T-cell (primary cell): Measurements from ENCODE around the gene PRPH2. TPM values are rescaled to one million over a fixed set of nuclear protein-coding genes. Genes with fewer than 3 reads are reported as not detected.
"Not testable (repeated sequence)": the region's sequence is repeated elsewhere in the genome, so short reads cannot be mapped to it uniquely, and the experiment has no call there.

ENCODE experiments used
- ATAC-seq, 4 experiments: fragments of 200-7000 bp in 3 of 4; fragments of 150-1000 bp in 1 of 4; cut with Tn5 transposase; replicated peaks in 1 of 4; 1 replicate in 3 of 4; 2 replicates in 1 of 4; pipeline ENCODE4 v1.10.0; 2021; ENCODE audit warnings: moderate library complexity in 3 of 4, mild to moderate bottlenecking in 2 of 4, moderate number of reproducible peaks in 1 of 4
- CTCF ChIA-PET, 2 donors: fragments of 300-600 bp; sonication (Branson Sonifier 250); formaldehyde crosslinking; loops; one replicate each; lab custom pipeline; 2022; ENCODE audit warnings: antibody characterized with exemption in 2 of 2; lab: Charles Lee
- POLR2A ChIA-PET, 2 donors: fragments of 300-600 bp; sonication (Branson Sonifier 250); formaldehyde crosslinking; loops; one replicate each; lab custom pipeline; 2022; ENCODE audit warnings: antibody characterized with exemption in 2 of 2; lab: Charles Lee
- DNase-seq, 35 experiments: peaks; one replicate each; pipeline versions ENCODE4 v3.0.0 to v3.0.0-alpha.2; 2013 to 2023
- H3K27ac ChIP-seq: one replicate; pipeline ENCODE4 v1.5.1; 2013; ENCODE audit warnings: low read length
- H3K27me3 ChIP-seq, 2 experiments: replicated peaks in 1 of 2; 1 replicate in 1 of 2; 2 replicates in 1 of 2; pipeline versions ENCODE4 v1.6.1 to v1.7.0; 2013; ENCODE audit warnings: low read length in 1 of 2, mixed read lengths in 1 of 2; ENCODE audit not compliant: control insufficient read depth in 2 of 2, insufficient read depth in 2 of 2; ENCODE audit errors: extremely low read depth in 1 of 2
- H3K36me3 ChIP-seq, 2 donors: 1 replicate in 1 of 2; 2 replicates in 1 of 2; pipeline versions ENCODE4 v1.6.1 to v1.7.0; 2013; ENCODE audit warnings: low read length in 1 of 2; ENCODE audit not compliant: control insufficient read depth in 2 of 2, insufficient read depth in 1 of 2; ENCODE audit errors: extremely low read depth in 1 of 2
- H3K4me1 ChIP-seq, 2 experiments: 1 replicate in 1 of 2; 2 replicates in 1 of 2; pipeline versions ENCODE4 v1.6.1 to v1.7.0; 2013; ENCODE audit warnings: low read length in 2 of 2, mixed read lengths in 1 of 2; ENCODE audit not compliant: insufficient read depth in 2 of 2, control insufficient read depth in 1 of 2; ENCODE audit errors: extremely low read depth in 1 of 2
- H3K4me3 ChIP-seq, 2 donors: 1 replicate in 1 of 2; 2 replicates in 1 of 2; pipeline versions ENCODE4 v1.5.1 to v1.7.0; 2013; ENCODE audit warnings: mild to moderate bottlenecking in 2 of 2, low read length in 1 of 2, moderate library complexity in 1 of 2; ENCODE audit not compliant: control insufficient read depth in 1 of 2; ENCODE audit errors: extremely low read depth in 1 of 2
- H3K9me3 ChIP-seq: 2 replicates; pipeline ENCODE4 v1.7.0; 2013
- H3K27ac Mint-ChIP-seq, 2 donors: one replicate each; pipeline ENCODE4 v1.8.0; 2020 to 2021; ENCODE audit warnings: mild to moderate bottlenecking in 2 of 2, mixed read lengths in 2 of 2
- H3K27me3 Mint-ChIP-seq, 2 donors: one replicate each; pipeline ENCODE4 v1.8.0; 2021 to 2022; ENCODE audit warnings: mixed read lengths in 2 of 2
- H3K36me3 Mint-ChIP-seq: one replicate; pipeline ENCODE4 v1.8.0; 2021; ENCODE audit warnings: mixed read lengths
- H3K4me1 Mint-ChIP-seq, 3 donors: one replicate each; pipeline ENCODE4 v1.8.0; 2020 to 2022; ENCODE audit warnings: mixed read lengths in 3 of 3, mild to moderate bottlenecking in 1 of 3
- H3K4me3 Mint-ChIP-seq, 3 donors: one replicate each; pipeline ENCODE4 v1.8.0; 2020 to 2022; ENCODE audit warnings: mild to moderate bottlenecking in 3 of 3, mixed read lengths in 3 of 3, moderate library complexity in 3 of 3
- H3K9me3 Mint-ChIP-seq, 3 donors: one replicate each; pipeline ENCODE4 v1.8.0; 2020 to 2022; ENCODE audit warnings: mixed read lengths in 3 of 3
- WGBS: methylation state at CpG from one replicate; pipeline ENCODE4 v1.1.5; 2013; ENCODE audit warnings: missing lambda C conversion rate; ENCODE audit not compliant: insufficient coverage; 5-methylcytosine and 5-hydroxymethylcytosine counted together
- total RNA-seq, 35 experiments: library from RNA in 6 of 35; stranded (reverse) in 6 of 35; fragments of 120-200 nt in 1 of 35; gene quantifications; one replicate each; pipeline versions ENCODE4 v1.2.1 to v1.2.4 and lab custom pipeline; 2013 to 2026

The PRPH2 gene
- total RNA-seq, 5 donors from 2014 or later (not counting 1 experiment from before 2014, with no cell fraction given), result 0.12 to 0.13 TPM; not detected in 3

GRCh38 chr6:42704251-42704936, 18.0 kb downstream of the PRPH2 start:
- WGBS, result 80% methylated on average over 13 of the region's 24 CpGs
- DNase-seq (no peak), ATAC-seq (no peak)
- Mint-ChIP-seq H3K27me3 (no peaks in the 10 kb centered on the region), H3K4me1 (no peaks in the 10 kb centered on the region), H3K4me3 (no peak overlapping the region), H3K9me3 (no peaks in the 10 kb centered on the region), H3K36me3 (no peaks in the 10 kb centered on the region), H3K27ac (no peak overlapping the region)
- POLR2A ChIA-PET, result interaction anchor here in 1 of 2 donors (0.6 kb wide), 1 partner anchor 210 kb away, joined by 5 read pairs; no protein-coding TSS in a partner anchor
- CTCF ChIA-PET, result no interaction called here
- Histone ChIP-seq H3K36me3 (no peaks in the 10 kb centered on the region), H3K4me1 (no peaks in the 10 kb centered on the region), H3K4me3 (no peak overlapping the region), H3K27me3 (peaks cover 0 to 6% of the 10 kb centered on the region in 2 experiments), H3K27ac (no peak overlapping the region), H3K9me3 (no peaks in the 10 kb centered on the region)

GRCh38 chr6:42702786-42703185, 19.6 kb downstream of the PRPH2 start:
- H3K9me3 ChIP-seq, POLR2A ChIA-PET, CTCF ChIA-PET, H3K27me3 Mint-ChIP-seq, H3K4me3 ChIP-seq, H3K4me3 Mint-ChIP-seq, H3K9me3 Mint-ChIP-seq, ATAC-seq, H3K36me3 ChIP-seq, H3K27ac Mint-ChIP-seq, DNase-seq, H3K4me1 ChIP-seq, H3K27ac ChIP-seq, H3K36me3 Mint-ChIP-seq, H3K27me3 ChIP-seq, H3K4me1 Mint-ChIP-seq: not testable (repeated sequence)
- no CpG with 5 or more reads among the region's 3 CpGs for WGBS

DNA sequence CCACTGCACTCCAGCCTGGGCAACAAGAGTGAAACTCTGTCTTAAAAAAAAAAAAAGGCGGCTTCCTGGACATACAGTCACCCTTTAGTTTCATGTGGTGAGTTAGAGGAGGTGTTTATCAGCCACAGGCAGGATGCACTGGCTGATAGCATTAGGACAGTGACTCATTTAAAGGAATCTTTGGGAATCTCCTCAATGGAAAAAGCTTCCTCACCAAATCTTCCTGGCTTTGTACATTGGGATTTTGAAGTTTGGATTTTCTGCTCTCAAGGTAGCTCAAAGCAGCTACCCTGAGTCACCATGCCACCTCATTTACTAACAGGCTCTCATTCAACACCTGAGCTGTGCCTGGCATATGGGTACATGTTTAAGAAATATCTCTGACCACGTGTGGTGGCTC, 20.2 kb downstream of the PRPH2 start:
- no peaks in the 10 kb centered on the region for H3K4me1 Mint-ChIP-seq
- Histone ChIP-seq H3K27ac (no peak overlapping the region), H3K4me1 (no peaks in the 10 kb centered on the region), H3K4me3 (no peak overlapping the region), H3K36me3 (no peaks in the 10 kb centered on the region), H3K27me3 (peaks cover 0 to 3% of the 10 kb centered on the region in 2 experiments), H3K9me3 (no peaks in the 10 kb centered on the region)
- WGBS, result no CpG with 5 or more reads among the region's 2 CpGs
- no peak for DNase-seq
- H3K4me3 Mint-ChIP-seq, result no peak overlapping the region
- H3K36me3 Mint-ChIP-seq, result no peaks in the 10 kb centered on the region
- H3K9me3 Mint-ChIP-seq, result no peaks in the 10 kb centered on the region
- no peak for ATAC-seq
- CTCF ChIA-PET, result no interaction called here
- no peaks in the 10 kb centered on the region for H3K27me3 Mint-ChIP-seq
- POLR2A ChIA-PET, result interaction anchor here (0.6 to 0.7 kb wide), 2 partner anchors 9 to 83 kb away, joined by 3 to 7 read pairs; no protein-coding TSS in a partner anchor
- no peak overlapping the region for H3K27ac Mint-ChIP-seq

DNA sequence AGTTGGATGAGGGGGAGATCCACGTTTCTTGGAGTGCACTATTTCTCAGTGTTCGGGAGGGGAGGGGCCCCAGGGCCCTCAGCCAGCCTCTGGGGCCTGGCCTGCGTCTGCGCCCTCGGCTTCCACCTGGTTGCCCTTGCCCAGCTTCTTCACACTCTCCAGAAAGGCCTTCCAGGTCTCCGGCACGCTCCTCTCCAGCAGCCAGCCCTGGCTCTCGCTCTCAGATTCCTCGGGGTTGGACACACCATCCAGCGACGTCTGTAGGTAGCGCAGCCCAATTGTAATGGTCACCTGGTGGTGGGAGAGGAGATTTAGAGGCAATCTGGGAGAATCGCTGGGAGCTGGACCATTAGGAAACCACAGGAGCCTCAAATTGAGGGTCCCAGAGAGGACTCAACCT, 24.2 kb downstream of the PRPH2 start:
- Histone ChIP-seq H3K4me1 (peaks cover 8 to 11% of the 10 kb centered on the region in 2 experiments), H3K36me3 (peaks cover 0 to 5% of the 10 kb centered on the region in 2 donors), H3K27ac (no peak overlapping the region), H3K4me3 (no peak overlapping the region), H3K9me3 (no peaks in the 10 kb centered on the region), H3K27me3 (no peaks in the 10 kb centered on the region)
- no peak overlapping the region for H3K27ac Mint-ChIP-seq
- DNase-seq (no peak), ATAC-seq (no peak)
- H3K4me1 Mint-ChIP-seq, result peaks cover 18 to 19% (median 19%) of the 10 kb centered on the region in 3 donors
- H3K36me3 Mint-ChIP-seq, result no peaks in the 10 kb centered on the region
- no peaks in the 10 kb centered on the region for H3K27me3 Mint-ChIP-seq
- ChIA-PET POLR2A (no interaction called here), CTCF (interaction anchor here in 1 of 2 donors (0.6 kb wide), 1 partner anchor 103 kb away, joined by 3 read pairs; no protein-coding TSS in a partner anchor)
- H3K9me3 Mint-ChIP-seq, result no peaks in the 10 kb centered on the region
- H3K4me3 Mint-ChIP-seq, result no peak overlapping the region
- WGBS, result 85% methylated on average over 8 of the region's 13 CpGs

GRCh38 chr6:42697268-42697655, 25.1 kb downstream of the PRPH2 start:
- Mint-ChIP-seq H3K27ac (peak overlapping the region in 1 of 2 donors; percentile 39), H3K9me3 (no peaks in the 10 kb centered on the region), H3K36me3 (peaks cover 7% of the 10 kb centered on the region), H3K27me3 (no peaks in the 10 kb centered on the region), H3K4me1 (peaks cover 27 to 29% (median 27%) of the 10 kb centered on the region in 3 donors), H3K4me3 (no peak overlapping the region)
- Histone ChIP-seq H3K27me3 (no peaks in the 10 kb centered on the region), H3K36me3 (peaks cover 0 to 13% of the 10 kb centered on the region in 2 donors), H3K27ac (no peak overlapping the region), H3K9me3 (no peaks in the 10 kb centered on the region), H3K4me3 (no peak overlapping the region), H3K4me1 (peaks cover 14 to 16% of the 10 kb centered on the region in 2 experiments)
- 92% methylated on average over 2 of the region's 5 CpGs for WGBS
- ChIA-PET CTCF (interaction anchor here in 1 of 2 donors (0.6 kb wide), 1 partner anchor 19 kb away, joined by 7 read pairs; no protein-coding TSS in a partner anchor), POLR2A (interaction anchor here in 1 of 2 donors (0.5 kb wide), 1 partner anchor 84 kb away, joined by 5 read pairs; no protein-coding TSS in a partner anchor)
- DNase-seq (no peak), ATAC-seq (no peak)

DNA sequence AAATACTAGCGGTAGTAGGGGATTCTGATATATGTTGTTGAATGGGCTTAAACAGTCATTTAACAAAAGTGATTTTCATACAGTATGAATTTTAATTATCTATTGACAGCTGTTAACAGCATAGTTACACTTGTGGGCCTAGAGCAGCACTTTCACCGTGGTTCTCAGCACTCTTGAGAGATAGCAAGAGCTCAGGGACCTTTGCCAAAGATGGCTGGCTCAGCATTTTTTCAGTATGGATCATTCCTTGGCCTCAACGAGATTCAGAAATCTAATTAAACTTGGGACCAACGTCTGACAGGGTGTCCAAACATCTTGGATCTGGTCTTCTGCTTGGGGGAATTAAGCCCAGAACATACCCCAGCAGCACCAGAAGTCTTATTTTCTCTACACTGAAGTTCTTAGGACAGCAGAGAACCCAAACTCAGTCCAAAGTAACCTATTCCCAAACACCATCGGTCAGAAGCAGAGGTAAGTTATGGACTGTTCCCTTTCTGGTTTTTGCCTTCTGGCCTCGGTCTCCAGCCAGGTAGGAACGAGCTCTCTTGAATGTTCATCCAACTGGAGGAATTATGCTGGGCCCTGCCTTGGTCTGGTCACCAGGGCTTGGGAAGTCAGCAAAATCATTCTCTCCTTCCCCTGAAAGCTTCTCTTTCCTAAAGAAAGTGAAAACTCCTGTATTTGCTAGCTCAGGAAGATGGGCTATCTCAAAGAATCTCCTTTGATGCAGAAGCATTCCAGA, 25.7 kb downstream of the PRPH2 start:
- no peak overlapping the region for H3K4me3 ChIP-seq
- H3K27me3 ChIP-seq, result no peaks in the 10 kb centered on the region
- DNase-seq (no peak), ATAC-seq (no peak)
- no peak overlapping the region for H3K27ac ChIP-seq
- H3K4me1 ChIP-seq, result peaks cover 14 to 19% of the 10 kb centered on the region in 2 experiments
- Mint-ChIP-seq H3K27ac (peak overlapping the region in 1 of 2 donors; percentile 39), H3K4me3 (no peak overlapping the region), H3K4me1 (peaks cover 28 to 33% (median 29%) of the 10 kb centered on the region in 3 donors), H3K27me3 (no peaks in the 10 kb centered on the region), H3K36me3 (peaks cover 7% of the 10 kb centered on the region), H3K9me3 (no peaks in the 10 kb centered on the region)
- 85% methylated on average over 6 of the region's 7 CpGs for WGBS
- peaks cover 0 to 18% of the 10 kb centered on the region in 2 donors for H3K36me3 ChIP-seq
- CTCF ChIA-PET, result interaction anchor here in 1 of 2 donors (0.6 kb wide), 1 partner anchor 20 kb away, joined by 7 read pairs; no protein-coding TSS in a partner anchor
- no peaks in the 10 kb centered on the region for H3K9me3 ChIP-seq
- POLR2A ChIA-PET, result no interaction called here
